Skeletal muscle cell (primary cell): ENCODE data around the gene SMARCAD1.
"Not testable (repeated sequence)": the region's sequence is repeated elsewhere in the genome, so short reads cannot be mapped to it uniquely, and the experiment has no call there.

Experiments used
- DNase-seq: peaks from one replicate; pipeline ENCODE4 v3.0.0-alpha.2; 2010; ENCODE audit warnings: low read depth
- H3K4me3 ChIP-seq: 2 replicates; pipeline ENCODE4 v1.5.1; 2011; ENCODE audit warnings: low read depth, mild to moderate bottlenecking, control low read depth, low read length, moderate library complexity

SMARCAD1 gene

GRCh38 chr4:94284889-94285288 lies 77.2 kb downstream of the SMARCAD1 start:
- no peak overlapping the region for H3K4me3 ChIP-seq
- DNase-seq: no peak

DNA sequence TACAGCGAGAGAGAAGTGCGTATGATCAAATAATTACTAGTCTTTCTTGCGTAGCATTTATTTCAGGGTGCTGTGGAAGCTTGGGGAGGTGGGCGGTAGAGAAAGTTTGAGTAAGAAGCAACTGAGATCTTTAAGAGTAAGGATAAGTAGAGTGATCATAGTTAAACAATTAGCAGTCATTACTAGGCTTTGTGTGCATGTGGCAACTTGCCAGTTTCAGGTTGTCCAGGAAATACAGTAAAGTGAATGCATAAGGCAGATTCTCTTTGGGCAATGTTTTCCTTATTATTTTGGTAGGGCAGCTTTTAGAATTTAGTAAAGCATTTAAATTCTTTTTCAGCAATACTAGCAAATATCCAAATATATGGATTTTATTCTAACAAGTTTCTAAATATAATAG lies 78.0 kb downstream of the SMARCAD1 start:
- no peak for DNase-seq
- no peak overlapping the region for H3K4me3 ChIP-seq

- DNase-seq: no peak
- H3K4me3 ChIP-seq: no peak overlapping the region
These were observed 82.6 kb downstream of the SMARCAD1 start for GRCh38 chr4:94290245-94290644.

DNA sequence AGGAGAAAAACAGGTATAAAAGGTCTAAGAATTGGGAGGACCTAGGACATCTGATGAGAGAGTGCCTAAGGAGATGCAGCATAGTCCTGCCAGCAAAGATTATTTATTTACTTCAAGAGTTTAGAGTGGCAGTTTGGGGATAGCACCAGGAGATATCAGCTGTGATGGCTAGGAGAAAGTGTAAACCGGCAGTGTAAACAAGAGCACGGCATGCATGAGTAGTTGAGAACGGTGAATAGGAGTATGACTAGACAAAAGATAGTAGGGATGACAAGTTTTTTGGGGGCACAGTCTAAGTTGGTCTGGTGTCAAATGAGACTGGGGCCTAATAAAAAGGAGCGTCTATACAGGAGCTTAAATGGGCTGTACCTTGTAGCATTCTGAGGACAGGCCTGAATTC lies 86.3 kb downstream of the SMARCAD1 start:
- not testable (repeated sequence) for DNase-seq, H3K4me3 ChIP-seq

DNA sequence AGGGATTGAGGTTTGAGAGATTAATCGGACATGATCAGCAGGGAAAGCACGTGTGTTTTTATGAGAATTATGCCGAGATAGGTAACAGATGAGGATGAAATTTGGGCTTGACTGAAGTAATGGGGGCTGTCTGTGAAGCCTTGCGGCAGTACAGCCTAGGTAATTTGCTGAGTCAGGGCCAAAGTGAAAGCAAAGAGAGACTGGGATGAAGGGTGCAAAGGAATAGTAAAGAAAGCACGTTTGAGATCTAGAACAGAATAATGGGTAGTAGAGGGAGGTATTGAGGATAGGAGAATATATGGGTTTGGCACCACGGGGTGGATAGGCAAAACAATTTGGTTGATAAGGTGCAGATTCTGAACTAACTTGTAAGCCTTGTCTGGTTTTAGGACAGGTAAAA lies 87.8 kb downstream of the SMARCAD1 start:
- DNase-seq, H3K4me3 ChIP-seq: not testable (repeated sequence)

- DNase-seq: no peak
- H3K4me3 ChIP-seq: no peak overlapping the region
These were observed 91.1 kb downstream of the SMARCAD1 start for GRCh38 chr4:94298725-94299252.

GRCh38 chr4:94302191-94302590 lies 94.5 kb downstream of the SMARCAD1 start:
- peak; percentile 31 for DNase-seq
- no peak overlapping the region for H3K4me3 ChIP-seq

GRCh38 chr4:94304365-94304971 lies 96.8 kb downstream of the SMARCAD1 start:
- no peak for DNase-seq
- H3K4me3 ChIP-seq: no peak overlapping the region

- DNase-seq: peak; percentile 21
- H3K4me3 ChIP-seq: no peak overlapping the region
These were observed 98.0 kb downstream of the SMARCAD1 start for GRCh38 chr4:94305466-94306225.

- H3K4me3 ChIP-seq: no peak overlapping the region
These were observed 99.0 kb downstream of the SMARCAD1 start for GRCh38 chr4:94306713-94307112.

GRCh38 chr4:94307231-94307871 lies 99.7 kb downstream of the SMARCAD1 start:
- DNase-seq: no peak
- H3K4me3 ChIP-seq: no peak overlapping the region

More at GRCh38 chr4:94306713-94307112, 99.0 kb downstream of the SMARCAD1 start:
- DNase-seq: no peak

- not testable (repeated sequence) for H3K4me3 ChIP-seq, DNase-seq
These were observed 112.3 kb downstream of the SMARCAD1 start for GRCh38 chr4:94319927-94320326.

GRCh38 chr4:94325835-94326234 lies 118.2 kb downstream of the SMARCAD1 start:
- no peak for DNase-seq
- no peak overlapping the region for H3K4me3 ChIP-seq

DNA sequence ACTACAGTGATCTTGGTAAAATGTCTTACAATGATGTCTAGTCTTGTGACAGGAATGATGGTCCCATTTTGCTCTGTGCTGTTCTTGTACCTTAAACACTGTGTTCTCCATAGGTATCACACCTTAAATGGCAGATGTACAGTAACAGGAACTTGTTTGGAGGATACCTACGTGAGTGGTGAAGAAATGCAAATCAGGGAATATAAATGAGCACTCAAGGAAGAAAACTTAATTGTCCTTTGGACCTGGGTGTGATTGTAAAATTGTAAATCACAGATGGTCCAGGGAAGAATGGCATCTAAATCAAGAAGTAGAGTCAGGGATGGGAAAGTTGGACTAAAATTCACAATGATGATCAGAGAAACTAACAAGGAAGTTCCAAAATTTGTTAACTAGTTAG lies 122.3 kb downstream of the SMARCAD1 start:
- no peak for DNase-seq
- no peak overlapping the region for H3K4me3 ChIP-seq

- no peak for DNase-seq
- no peak overlapping the region for H3K4me3 ChIP-seq
These were observed 125.4 kb downstream of the SMARCAD1 start for GRCh38 chr4:94332983-94333590.

DNA sequence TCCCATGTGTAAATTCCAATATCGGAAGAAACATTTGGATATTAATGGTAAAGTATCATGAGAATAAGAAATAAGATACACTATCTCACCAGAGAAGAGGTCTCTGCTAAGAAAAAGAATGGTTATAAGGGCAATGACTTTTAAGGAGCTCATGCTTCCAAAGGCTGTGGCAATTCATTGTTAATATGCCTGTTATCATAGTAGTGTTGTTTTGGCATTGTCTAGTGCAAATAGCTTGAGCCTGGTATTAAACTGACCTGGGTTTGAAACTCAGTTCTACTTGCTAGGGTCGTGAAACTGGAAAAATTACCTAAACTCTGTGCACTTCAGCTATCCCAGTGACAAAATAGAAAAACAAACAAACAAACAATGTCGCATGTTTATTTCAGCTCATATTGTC lies 126.2 kb downstream of the SMARCAD1 start:
- no peak overlapping the region for H3K4me3 ChIP-seq
- no peak for DNase-seq

- no peak overlapping the region for H3K4me3 ChIP-seq
- no peak for DNase-seq
These were observed 126.8 kb downstream of the SMARCAD1 start for GRCh38 chr4:94334476-94334875.

DNA sequence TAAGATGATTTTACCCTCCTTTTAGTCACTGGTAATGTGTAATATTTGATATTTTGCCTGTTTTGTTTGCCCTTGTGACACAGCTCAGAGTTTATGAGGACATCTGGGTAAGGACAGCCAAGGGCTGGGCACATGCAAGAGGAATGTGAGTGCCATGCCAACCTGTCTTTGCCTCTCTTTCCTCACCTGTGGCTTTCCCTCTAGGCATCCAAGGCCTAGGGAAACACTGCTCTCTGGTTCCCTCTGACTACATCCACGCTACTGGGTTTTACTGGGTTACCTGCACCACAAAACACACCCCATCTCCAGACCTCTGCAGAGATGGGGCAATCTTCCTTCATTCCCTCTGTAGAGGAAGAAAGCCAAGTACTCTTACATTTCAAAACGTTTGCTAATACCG lies 127.3 kb downstream of the SMARCAD1 start:
- no peak for DNase-seq
- no peak overlapping the region for H3K4me3 ChIP-seq

- no peak for DNase-seq
- no peak overlapping the region for H3K4me3 ChIP-seq
These were observed 128.6 kb downstream of the SMARCAD1 start for GRCh38 chr4:94336303-94336702.

DNA sequence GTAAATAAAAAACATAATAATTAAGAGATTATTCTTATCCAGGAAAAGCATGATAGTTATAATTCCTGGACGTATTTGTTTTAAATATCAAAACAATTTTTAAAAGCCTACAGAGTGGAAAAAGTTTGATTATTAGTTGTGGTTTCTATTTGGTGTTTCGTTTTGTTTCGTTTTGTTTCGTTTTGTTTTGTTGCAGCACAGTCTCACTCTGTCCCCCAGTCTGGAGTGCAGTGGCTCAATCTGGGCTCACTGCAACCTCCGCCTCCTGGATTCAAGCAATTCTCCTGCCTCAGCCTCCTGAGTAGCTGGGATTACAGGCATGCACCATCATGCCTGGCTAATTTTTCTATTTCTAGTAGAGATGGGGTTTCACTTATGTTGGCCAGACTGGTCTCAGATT lies 129.1 kb downstream of the SMARCAD1 start:
- H3K4me3 ChIP-seq, DNase-seq: not testable (repeated sequence)
